NCI-H345 (cell line): ENCODE data around the gene DIP2B.
A peak's percentile ranks its signal among the peaks of the same experiment; 100 is the strongest.
"Not testable (repeated sequence)": the region's sequence is repeated elsewhere in the genome, so short reads cannot be mapped to it uniquely, and the experiment has no call there.

Experiments
- DNase-seq: peaks from one replicate; lab custom pipeline; 2025; lab: John Stamatoyannopoulos, UW

The DIP2B gene

DNA sequence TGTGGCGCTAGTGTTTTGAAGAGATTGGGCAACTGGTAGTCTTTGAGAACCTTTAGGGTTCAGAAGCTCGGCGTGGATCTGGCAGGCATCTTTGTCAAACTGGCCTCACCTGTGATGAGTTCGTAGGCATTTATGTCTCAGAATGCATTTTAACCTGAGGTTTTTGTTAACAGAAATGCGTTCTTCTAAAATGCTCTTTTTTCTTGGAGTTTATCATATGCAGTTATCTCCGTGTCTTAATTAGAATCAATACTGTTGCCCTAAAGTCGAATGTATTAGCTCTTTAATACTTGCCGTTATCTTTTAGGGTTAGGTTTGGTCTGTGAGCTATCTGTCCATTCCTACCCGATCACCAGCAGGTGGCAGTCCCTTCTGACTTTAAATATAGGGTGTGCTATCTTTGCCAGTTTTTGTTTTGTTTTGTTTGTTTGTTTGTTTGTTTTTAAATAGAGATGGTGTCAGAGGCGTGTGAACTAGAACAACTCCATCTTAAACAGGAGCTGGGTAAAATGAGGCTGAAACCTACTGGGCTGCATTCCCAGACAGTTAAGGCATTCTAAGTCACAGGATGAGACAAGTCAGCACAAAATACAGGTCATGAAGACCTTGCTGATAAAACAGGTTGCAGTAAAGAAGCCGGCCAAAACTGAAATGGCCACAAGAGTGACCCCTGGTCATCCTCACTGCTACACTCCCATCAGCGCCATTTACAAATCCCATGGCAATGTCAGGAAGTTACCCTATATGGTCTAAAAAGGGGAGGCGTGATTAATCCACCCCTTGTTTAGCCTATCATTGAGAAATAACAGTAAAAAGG, 260.5 kb downstream of the DIP2B start:
- DNase-seq: peak; percentile 1

DNA sequence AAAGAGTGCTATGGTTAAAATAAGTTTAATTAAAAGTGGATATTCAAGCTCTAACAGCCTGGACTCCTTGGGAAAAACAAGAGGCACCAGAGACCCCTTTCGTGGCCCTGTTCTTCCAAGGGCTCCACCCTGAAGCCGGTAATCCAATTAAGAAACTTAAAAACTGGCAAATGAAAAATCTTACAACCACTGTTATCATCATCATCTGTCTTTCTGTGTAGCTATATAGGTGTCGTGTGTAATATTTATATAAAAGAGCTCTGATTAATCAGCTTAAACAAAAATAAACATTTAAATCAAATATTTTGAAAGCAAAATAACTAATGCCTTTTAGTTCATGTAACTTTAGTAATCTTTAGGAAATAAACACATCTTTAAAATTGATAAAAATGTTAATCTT, 263.6 kb downstream of the DIP2B start:
- no peak for DNase-seq

DNA sequence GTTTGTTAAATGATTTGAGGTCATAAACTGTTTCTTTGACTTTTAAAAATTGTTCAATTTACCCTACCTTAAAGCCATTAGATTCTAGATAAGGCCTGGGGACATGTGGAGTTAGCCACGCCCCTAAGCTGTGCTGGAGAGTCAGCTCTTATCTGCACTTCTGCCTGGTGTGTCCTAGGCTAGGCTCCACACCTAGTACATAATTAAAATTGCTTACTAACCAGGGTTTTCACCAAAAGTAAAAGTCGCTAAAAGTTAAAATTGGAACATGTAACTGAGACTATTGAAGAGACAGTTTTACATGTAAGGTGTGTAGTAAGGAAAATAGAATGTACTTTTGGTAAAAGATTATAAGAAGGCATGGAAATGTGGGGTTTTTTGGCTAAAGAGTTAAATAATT, 264.0 kb downstream of the DIP2B start:
- DNase-seq: not testable (repeated sequence)

DNA sequence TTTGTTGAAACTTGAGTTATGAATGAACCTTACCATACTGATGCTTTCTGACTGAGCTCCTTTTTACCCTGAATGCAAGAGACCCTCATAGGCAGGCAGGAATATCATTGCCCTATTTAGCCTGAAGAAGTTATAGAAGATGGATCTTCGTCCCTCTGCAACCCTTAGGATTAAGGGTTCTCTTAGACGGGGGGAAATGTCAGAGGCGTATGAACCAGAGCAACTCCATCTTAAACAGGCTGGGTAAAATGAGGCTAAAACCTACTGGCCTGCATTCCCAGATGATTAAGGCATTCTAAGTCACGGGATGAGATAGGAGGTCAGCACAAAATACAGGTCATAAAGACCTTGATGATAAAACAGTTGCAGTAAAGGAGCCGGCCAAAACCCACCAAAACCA, 266.6 kb downstream of the DIP2B start:
- no peak for DNase-seq

DNA sequence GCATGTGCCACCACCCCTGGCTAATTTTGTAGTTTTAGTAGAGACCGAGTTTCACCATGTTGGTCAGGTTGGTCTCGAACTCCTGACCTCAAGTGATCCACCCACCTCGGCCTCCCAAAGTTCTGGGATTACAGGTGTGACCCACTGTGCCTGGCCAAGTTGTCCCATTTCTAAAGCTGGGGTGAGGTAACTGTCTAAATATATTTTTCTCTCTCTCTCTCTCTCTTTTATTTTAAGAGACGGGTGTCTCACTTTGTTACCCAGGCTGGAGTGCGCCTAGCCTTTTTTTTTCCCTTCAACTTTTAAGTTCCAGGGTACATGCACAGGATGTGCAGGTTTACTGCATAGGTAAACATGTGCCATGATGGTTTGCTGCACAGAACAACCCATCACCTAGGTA, 267.7 kb downstream of the DIP2B start:
- no peak for DNase-seq

DNA sequence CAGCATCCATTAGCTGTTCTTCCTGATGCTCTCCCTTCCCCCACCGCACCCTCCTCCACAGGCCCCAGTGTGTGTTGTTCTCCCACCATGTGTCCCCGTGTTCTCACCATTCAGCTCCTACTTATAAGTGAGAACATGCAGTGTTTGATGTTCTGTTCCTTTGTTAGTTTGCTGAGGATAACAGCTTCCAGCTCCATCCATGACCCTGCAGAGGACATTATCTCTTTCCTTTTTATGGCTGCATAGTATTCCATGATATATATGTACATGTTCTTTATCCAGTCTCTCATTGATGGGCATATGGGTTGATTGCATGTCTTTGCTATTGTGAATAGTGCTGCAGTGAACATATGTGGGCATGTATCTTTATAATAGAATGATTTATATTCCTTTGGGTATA, 268.1 kb downstream of the DIP2B start:
- DNase-seq: no peak

DNA sequence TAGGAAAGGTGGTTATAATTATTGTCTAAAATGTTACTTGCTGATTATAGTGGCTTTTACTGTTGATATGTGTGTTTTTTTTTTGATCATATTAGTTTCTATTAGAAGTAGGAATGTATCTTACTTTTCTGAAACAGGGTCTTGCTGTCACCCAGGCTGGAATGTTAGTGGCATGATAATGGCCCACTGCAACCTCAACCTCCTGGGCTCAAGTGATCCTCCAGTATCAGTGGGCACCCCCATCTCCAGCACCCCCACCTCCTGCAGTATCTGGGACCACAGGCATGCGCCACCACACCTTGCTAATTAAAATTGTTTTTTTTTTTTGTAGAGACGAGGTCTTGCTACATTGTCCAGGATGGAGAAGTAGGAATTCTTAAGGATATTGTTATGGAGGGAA, 270.5 kb downstream of the DIP2B start:
- no peak for DNase-seq

DNA sequence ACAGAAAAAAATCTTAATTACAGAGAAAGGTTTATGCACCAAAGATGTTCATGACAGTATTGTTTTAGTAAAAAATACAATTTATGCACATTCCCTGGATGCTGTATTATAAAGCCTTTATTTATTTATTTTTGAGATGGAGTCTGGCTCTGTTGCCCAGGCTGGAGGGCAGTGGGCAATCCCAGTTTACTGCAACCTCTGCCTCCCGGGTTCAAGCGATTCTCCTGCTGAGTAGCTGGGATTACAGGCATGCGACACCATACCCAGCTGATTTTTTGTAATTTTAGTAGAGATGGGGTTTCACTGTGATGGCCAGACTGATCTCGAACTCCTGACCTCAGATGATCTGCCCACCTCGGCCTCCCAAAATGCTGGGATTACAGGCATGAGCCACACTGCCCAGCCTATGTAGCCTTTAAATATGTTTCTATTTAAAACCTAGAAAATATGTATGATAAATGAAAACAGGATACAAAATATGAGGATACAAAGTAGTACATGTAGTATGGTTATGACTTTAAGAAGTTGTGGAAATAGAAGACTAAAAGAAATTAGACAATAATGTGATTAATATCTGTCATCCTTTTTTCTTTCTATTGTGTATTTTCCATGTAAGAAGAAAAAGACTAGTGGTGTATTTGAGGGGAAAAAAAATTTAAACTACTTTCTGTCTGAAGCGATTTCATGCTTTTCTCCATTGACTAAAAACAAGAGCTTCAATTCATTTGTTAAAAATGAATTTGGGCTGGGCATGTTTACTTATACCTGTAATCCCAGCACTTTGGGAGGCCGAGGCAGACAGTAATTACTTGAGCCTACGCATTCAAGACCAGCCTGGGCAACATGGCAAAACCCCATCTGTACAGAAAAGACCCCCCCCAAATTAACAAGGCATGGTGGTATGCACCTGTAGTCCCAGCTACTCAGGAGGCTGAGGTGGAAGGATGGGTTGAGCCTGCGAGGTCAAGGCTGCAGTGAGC, 272.3 kb downstream of the DIP2B start:
- DNase-seq: no peak

DNA sequence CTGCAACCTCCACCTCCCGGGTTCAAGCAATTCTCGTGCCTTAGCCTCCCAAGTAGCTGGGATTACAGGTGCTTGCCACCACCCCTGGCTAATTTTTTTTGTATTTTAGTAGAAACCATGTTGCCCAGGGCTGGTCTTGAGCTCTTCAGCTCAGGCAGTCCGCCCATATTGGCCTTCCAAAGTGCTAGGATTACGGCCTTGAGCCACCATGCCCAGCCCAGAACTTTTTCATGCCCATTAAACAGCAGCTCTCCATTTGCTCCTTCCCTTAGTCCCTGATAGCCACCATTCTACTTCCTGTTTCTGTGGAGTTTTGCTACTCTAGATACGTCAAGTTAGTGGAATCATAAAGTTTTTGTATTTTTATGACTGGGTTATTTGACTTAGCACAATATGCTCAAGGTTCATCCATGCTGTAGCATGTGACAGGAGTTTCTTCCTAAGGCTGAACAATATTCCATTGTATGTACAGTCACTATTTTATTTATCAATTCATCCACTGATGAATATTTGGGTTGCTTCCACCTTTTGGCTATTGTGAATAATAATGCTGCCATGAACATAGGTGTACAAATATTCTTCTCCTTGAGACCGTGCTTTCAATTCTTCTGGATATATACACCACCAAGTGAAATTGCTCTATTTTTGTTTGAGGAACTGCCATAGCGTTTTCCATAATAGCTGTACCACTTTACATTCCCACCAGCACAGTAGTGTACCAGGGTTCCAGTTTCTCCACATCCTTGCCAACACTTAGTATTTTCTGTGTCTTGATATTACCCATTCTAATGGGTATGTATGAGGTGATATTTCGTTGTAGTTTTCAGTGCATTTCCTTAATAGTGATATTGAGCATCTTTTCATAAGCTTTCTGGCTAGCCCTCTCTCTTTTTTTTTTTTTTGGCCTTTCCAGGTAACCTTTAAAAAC, 274.1 kb downstream of the DIP2B start:
- DNase-seq: no peak

DNA sequence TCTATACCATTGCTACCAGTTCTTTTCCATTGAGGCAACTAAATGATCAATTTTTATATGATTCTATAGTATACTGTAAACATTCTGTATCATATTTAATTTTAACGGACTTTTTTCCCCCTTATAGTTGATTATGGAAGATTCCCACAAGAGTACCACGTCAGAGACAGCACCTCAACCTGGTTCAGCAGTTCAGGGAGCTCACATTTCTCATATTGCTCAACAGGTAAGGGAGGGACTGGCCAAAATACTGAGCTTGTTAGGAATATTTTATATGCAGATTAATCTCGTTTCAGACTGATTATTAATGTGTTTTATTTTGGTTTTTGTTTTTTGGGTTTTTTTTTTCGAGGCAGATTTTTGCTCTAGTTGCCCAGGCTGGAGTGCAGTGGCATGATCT, 275.2 kb downstream of the DIP2B start:
- DNase-seq: no peak

DNA sequence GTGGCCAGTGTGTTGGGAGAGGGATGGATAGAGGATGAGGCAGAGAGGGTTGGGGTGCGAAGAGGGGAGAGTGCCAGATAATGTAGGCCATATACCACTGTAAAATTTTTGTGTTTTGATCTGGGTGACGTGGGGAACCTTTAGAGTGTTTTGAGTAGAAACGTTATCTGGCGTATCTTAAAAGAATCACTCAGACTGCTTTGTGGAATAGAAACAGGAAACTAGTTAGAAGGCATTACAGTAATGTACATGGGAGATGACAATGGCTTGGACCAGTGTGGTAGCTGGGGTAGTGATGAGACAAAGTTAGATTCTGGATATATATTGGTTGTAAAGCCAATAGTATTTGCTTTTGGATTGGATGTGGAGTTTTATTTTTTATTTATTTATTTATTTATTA, 279.7 kb downstream of the DIP2B start:
- no peak for DNase-seq

DNA sequence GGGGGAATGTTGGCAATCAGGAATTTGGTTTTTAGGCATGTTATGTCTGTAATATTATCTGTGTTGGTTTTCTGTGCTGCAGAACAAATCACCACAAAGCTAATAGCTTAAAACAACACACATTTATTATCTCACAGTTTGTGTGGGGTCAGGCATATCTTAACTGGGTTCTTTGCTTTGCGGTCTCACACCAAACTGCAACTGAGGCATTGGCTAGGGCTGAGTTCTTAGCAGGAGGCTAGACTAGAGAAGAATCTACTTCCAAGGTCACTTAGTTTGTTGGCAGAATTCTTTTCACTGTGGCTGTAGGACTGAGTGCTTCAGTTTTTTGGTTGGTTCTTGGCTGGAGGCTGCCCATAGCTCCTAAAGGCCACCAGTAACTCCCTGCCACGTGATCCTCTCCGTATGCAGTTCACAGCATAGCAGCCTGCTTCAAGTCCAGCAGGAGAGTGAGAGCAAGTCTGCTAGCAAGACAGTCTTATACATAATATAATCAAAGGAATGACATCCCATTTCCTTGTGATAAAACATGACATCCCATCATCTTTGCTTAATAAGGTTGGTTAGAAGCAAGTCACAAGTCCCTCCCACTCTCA, 280.7 kb downstream of the DIP2B start:
- no peak for DNase-seq

DNA sequence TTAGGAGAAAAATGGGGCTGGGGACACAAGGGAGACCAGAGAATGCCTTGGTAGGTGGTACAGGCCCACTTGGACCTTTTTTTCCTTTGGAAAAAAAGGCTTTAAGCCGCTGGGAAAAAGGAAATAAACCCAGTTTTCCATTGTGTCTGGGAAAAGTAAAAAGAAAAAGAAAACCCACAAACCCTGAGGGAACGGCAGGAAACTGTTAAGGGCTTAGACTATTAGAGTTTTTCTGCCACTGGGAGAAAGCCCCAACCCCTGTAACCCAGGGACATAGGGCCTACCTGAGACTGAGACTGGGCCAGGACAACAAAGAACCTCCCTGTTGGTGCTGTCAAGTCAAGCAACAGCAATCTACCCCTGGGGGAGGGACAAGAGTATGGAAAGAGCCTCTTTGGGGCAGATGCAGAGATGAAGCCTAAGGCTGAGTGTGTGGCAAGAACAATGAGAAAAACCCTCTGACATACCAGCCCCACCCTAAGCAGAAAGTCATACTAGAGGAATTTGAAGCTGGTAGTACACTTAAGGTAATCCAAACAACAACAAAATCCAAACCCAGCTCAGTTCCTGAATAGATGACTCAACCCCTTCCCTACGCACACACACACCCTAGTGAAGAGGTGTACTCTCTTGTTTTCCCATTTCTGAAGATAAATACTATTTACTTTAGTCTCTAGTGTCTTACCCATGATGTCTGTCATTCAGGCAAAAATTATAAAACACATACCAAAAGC, 281.9 kb downstream of the DIP2B start:
- no peak for DNase-seq

DNA sequence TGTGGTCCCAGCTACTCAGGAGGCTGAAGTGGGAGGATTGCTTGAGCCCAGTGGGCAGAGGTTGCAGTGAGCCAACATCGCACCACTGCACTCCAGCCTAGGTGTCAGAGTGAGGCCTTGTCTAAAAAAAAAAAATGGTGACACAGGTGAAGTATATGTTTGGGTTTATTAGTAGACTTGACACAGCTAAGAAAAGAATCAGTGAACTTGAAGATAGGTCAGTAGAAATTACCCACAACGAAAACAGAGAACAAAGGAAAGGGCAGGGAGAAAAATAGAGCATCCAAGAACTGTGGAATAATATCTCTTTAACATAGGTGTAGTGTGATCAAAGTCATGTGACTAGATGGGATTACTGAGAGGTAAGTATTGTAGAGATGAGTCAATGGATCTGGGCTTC, 282.8 kb downstream of the DIP2B start:
- no peak for DNase-seq

DNA sequence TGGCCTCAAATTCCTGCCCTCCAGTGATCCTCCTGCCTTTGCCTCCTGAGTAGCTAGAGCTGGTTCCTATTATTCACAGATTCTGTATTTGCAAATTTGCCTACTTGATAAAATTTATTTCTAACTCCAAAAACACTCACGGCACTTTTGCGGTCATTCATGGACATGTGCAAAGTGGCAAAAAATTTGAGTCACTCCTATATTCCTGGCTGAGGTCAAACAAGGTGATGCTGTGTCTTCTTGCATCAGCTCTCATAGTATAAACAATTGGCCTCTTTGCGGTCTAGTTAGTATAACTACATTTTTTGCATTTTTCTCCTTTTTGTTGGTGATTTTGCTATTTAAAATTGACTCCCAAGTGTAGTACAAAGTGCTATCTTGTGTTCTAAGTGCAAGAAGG, 283.8 kb downstream of the DIP2B start:
- DNase-seq: no peak

DNA sequence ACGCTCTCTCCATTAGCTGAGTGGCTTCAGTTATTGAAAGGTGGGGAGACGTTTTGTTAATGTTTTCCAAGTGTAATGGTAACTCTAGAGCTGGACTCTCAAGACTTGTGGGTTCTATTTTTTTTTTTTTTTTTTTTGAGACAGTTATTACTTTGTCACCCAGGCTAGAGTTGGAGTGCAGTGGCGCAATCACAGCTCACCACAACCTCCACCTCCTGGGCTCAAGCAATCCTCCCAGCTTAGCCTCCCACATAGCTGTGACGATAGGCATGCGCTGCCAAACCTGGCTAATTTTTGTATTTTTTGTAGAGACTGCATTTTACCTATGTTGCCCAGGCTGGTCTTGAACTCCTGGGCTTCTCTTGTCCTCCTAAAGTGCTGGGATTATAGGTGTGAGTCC, 285.3 kb downstream of the DIP2B start:
- DNase-seq: no peak
